Epidermal melanocyte (primary cell): ENCODE data around the gene ME3.

Experiments
- DNase-seq: peaks from one replicate; pipeline ENCODE4 v3.0.0; 2011; ENCODE audit warnings: low spot score; ENCODE audit not compliant: insufficient read length

ME3 gene

GRCh38 chr11:86672007-86672621 lies at the start of gene ME3:
Gene ME3, minus strand, starts transcription at chr11:86672616.
- no peak for DNase-seq

DNA sequence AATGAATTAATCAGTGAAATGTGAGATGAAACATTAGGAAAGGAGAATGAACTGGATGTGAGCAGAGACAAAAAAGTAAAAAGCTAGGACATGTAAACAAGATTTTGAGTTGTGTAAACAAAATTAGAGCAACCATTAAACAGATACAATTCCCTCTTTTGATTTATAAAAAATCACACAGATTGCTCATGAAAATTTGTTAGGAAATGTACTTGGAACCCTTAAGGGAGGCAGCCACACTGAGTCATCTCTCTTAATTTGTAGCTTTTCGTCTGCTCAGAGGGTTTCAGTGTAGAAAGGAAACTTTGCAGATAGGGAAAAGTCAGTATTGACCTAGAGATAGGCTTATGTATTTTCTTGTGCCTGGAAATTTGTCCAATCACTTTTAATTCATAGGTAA lies 49.6 kb upstream of the ME3 start:
- no peak for DNase-seq

- no peak for DNase-seq
Measured at GRCh38 chr11:86720546-86720945, 48.1 kb upstream of the ME3 start.

DNA sequence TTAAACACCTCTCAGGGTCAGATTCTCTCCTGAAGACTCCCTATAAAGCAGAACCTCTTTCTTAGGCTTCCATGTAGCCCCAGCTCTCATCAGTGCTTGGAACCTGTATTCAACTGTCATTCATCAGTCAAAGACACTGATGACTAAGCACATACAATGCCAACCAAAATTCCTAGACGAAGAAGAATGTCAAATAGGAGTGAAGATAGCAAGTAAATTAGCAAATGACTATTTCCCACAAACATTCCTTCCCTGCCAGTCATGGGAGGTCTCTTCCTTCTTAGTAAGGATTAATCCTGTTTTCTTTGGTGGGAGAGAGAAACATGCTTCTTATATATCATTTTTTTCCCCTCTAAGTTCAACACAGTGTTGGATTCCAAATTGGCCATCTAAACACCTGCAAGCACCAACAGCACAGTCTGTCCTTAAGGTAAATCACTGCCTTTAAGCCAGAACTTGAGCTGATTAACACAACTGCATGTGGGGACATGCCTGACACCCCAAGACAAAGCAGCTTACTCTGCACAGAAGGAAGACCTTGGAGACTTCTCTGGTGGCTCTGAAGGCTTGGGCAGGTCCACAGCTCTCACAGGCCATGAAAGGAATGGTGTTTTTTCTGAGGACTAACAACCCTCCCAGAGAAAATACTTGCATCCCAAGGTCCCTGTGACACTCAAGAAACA lies 47.5 kb upstream of the ME3 start:
- no peak for DNase-seq

GRCh38 chr11:86718999-86719398 lies 46.6 kb upstream of the ME3 start:
- DNase-seq: no peak

- no peak for DNase-seq
Measured at GRCh38 chr11:86718521-86718920, 46.1 kb upstream of the ME3 start.

DNA sequence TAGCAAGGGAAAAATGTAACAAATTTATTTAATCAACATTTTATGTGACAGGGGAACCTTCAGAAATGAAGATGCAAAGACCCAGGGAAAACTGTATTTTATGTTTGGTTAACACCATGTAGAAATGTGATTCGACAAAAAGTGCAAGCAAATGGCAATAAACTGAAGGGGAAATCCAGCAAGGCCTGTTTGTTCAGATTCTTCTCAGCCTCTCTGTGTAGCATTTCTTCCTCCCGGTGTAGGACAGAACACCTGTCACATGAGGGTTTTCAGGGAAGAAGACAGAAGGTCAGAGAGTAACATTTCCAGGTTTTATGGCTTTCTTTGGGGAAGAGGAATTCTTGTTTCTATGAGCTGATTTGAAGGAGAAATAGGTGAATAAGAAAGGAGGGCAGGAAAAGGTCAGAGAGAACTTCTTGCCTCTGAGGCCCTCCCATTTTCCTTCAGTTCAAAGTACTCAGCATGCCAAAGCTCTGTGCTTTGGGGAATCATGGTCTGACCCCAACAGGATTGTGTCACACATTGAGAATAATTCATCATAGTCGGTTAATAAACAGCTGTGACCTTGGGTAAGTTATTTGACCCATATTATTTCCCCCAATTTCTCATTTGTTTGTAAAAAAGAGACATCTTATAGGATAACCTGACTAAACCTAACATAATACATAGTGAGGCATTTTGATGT lies 45.5 kb upstream of the ME3 start:
- DNase-seq: no peak

DNA sequence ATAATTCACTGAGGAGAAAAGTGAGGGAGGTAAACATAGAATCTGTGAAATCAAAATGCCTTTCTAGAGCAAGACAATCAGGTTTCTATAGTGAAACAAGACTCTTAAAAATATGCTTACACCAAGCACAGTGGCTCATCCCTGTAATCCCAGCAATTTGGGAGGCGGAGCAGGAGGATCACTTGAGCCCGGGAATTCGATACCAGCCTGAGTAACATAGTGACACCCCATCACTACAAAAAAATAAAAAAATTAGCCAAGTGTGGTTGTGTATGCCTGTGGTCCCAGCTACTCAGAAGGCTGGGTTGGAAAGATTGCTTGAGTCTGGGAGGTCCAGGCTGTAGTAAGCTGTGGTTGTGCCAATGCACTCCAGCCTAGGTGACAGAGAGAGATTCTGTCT lies 43.2 kb upstream of the ME3 start:
- DNase-seq: no peak

GRCh38 chr11:86713552-86713951 lies 41.1 kb upstream of the ME3 start:
- DNase-seq: no peak

DNA sequence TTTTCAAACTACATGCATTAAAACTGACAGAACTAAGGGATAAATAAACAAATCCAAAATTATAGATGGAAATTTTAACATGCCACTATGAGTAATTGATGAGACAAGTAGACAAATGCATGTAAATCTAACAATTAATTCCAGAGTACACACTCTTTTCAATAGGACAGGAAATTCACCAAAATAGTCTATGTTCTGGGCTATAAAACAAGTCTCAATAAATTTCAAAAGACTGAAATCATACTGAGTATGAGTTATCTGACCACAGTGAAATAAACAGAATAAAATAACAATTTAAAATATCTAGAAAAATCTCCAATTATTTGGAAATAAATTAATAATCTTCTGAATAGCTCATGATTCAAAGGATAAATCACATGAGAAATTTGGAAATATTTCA lies 38.5 kb upstream of the ME3 start:
- no peak for DNase-seq

DNA sequence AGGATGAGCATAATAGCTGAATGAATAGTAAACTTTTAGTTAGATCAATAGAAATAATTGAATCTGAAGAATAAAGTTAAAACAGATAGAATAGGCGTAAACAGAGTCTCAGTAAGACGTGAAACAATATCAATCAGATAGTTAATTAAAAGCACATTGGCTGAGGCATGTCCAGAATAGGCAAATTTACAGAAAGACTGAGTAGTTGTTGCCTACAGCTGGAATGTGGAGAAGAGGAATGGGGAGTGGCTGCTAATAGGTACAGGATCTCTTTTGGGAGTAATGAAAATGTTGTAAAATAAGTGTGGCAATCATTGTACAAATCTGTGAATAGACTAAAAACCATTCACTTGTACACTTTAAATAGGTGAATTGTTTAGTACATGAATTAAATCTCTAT lies 36.3 kb upstream of the ME3 start:
- no peak for DNase-seq

DNA sequence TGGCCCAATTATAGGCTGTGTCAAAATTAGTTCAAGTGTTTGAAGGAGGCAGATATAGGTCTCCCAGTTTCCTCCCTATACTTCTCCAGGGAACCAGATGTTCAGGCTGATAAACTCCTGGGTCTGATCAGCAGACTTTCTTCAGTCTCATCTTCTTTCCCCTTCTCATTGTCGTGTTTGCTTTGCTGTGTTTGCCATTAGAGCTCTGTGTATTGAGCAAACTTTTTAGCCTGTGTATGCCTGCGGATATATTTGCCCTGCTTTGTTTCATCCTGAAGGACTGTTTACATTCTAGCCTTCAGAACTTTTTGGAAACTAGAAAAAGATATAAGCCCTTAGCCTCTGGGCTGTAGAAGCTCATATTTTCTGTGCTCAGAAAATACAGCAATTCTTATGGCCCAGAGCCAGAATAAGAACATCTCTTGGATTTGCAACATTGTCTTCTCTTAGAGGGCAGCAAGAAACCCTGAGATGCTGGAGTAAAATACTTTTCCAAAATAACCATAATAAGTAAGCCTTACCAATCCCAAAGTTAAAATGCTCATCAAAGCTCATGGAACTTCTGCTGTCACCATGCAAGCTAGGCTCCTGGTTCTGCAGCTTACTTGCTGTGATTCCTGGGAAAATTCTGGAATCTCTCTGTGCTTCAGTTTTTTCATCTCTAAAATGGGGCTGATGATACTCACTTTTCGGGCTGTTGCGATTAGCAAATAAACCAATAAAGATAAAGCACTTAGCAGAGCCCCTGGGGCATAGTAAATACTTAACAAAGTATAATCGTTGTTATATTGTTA lies 34.1 kb upstream of the ME3 start:
- DNase-seq: no peak

DNA sequence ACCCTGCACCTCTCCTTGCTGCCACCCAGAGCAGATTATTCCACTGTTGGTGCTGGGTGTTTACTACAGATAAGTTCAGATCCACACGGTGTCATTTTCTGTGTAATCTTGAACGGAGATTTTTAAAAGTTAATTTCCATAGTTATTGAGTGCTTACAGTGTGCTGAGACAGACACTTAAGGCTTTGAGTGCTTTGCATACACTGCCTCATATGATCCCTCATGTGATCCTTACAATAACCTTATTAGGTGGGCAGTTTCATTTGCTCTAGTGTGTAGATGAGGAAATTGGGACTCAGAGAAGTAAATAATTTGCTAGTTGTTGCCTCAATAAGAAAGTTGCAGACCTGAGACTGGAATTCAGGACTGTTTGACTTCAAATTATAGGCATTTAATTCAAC lies 32.3 kb upstream of the ME3 start:
- no peak for DNase-seq

GRCh38 chr11:86703987-86704386 lies 31.6 kb upstream of the ME3 start:
- DNase-seq: no peak

- no peak for DNase-seq
Measured at GRCh38 chr11:86702220-86702983, 30.0 kb upstream of the ME3 start.

DNA sequence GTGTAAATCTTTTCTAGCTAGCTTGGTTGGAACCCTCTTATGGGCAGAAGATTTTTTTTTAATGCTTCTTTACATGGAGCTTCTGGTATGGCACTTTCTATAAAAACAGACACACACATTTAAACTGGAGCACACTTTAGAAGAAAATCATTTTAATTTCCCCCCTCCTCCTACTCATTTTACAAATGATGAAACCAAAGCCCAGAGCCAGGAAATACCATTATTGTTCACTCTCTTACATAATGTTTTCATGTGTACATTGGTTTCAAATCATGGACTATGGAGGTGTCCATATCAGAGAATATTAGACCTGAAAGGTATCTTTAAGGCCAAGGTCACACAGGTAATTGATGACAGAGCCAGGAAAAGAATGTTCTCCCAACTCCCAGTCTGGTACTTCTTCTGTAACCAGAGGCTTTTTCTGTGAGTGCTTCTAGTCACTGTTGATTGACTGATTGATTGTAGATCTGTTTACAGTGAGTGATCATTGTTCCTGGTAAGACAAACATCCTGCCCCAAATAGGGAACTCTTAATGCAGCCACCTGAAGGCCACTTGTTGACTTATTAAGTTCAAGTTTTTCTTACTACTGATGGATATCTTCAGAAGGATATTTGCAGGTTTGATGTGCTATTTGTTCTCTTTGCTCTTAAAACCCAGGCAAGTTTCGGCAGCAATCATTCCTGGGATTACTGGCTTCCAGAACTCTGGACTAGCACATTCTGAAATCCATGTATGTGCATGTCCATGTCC lies 26.8 kb upstream of the ME3 start:
- no peak for DNase-seq

- DNase-seq: no peak
Measured at GRCh38 chr11:86698639-86699038, 26.2 kb upstream of the ME3 start.

DNA sequence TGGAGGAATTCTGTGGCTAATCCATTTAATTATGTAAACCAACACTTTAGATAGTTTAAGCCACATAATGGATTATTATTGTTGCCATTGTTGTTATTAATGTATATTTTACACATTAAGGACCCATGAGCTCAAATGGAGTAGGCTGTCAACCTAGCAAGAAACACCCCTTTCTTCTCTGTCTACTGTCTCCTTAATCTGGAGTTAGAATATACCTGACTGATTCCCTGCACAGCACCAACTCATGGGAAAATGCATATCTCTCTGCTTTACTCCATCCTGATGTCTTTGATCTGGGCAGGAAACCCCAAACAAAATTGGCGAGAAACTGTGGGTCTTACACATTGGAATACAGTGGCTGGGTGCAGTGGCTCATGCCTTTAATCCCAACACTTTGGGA lies 24.0 kb upstream of the ME3 start:
- no peak for DNase-seq

GRCh38 chr11:86696004-86696403 lies 23.6 kb upstream of the ME3 start:
- peak; percentile 65 for DNase-seq

DNA sequence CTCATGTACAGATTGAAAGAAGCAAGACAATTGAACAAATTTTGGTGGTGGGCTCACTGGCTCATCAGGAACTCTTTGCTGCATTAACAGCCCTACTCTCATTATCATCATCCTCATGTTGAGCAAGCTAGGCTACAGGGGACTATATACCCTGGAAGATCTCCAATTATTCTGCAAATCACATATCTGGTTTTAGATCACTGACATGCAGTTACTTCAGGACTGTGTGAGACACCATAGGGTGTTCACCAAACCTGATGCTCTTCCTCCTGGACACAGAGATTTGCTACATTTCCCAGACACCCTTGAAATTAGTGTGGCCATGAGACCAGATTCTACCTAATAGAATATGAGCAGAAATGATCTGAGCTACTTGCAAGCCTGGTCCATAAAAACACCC lies 23.0 kb upstream of the ME3 start:
- DNase-seq: no peak

DNA sequence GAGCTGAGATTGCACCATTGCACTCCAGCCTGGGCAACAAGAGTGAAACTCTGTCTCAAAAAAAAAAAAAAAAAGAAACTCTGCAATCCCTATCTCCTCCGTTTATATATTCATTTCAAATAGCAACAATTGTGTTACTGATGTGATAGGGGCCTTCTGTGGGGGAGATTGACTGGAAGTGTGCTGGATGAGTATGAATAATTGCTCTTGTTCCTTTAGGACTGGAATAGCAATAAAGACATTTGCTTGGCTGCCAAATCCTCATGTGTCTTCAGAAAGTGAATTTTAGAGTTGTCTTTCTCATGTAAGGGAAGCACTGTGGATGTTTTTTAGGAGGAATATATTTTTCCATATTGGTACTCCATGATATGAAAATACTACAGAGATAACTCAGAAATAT lies 21.1 kb upstream of the ME3 start:
- no peak for DNase-seq
